ENCODE results near the gene FAM83F.

The FAM83F gene

DNA sequence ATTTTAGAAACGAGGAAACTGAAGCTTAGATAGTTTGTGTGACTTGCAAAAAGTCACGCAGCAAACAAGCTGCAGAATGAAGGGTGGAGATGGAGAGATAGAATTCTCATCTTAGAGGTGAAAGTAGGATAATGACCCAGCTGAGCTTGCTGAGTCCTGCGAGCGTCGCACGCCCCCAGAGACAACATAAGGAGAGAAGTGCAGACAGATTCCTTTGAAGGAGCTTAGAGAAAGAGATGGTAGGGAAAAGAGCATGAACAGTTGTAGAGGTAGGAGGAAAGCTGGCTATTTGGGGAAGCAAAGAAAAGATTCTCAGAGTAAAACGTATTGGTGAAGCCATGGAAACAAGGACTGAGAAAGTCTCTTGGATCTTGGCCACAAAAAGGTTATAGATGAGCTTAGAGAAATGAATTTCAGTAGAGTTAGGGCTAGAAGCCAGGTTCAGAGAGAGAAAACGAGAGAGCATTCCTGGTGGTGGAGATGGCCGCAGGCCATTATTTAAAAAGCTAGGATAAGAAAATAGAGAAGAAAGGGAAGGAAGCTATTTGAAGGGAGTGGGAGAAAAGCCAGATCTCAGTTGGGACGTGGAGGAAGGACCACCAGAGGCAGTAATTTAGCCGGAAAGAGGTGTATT, 44.8 kb downstream of the FAM83F start:
- DNase-seq = no peak

DNA sequence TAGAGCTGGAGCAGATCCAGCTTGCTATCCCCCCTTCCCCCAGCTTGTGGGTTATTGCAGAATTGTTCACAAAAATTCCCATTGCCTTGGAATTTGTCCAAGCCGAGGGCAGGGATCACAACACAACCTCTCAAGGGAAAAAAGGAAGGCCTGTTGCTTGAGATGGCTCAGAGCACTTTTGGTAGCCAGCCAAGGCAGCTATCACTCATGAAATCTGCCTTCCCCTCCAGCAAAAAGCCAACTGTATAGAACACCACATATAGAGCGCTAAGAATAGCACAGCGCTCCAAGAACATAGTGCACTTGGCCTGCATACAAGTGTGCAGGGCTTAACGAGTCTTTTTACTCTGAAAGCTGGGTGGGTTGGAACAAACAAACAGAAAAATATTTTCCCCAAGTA, 46.2 kb downstream of the FAM83F start:
- peak; percentile 66 for DNase-seq

DNA sequence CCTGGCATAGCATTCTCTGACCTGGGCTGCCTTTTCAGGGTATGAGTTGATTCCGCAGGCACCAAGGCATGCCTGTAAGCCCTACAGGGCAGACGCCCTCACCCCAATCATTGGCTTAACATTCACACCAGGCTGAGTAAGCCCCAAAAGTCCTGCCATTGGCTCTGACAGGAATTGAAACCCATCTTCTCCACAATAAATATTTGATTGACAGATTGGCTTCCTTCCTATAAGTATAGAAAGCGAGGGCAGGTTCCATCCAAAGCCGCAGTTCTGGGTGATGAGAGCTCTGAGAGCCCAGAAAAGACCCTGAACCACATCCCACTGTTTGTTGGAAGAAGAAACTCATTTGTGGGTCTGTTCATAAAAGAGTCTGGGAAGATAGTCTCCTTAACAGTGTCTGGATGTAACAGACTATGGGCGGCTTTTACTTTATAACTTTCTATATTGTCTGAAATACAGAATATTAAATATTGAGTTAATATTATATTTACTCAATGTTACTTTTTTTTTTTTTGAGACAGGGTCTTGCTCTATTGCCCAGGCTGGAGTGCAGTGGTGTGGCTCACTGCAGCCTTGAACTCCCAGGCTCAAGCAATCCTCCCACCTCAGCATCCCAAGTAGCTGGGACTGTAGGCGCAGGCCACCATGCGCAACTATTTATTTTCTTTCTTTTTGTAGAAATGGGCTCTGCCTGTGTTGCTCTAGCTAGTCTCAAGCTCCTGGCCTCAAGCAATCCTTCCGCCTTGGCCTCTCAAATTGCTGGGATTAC, 46.8 kb downstream of the FAM83F start:
- DNase-seq = no peak

DNA sequence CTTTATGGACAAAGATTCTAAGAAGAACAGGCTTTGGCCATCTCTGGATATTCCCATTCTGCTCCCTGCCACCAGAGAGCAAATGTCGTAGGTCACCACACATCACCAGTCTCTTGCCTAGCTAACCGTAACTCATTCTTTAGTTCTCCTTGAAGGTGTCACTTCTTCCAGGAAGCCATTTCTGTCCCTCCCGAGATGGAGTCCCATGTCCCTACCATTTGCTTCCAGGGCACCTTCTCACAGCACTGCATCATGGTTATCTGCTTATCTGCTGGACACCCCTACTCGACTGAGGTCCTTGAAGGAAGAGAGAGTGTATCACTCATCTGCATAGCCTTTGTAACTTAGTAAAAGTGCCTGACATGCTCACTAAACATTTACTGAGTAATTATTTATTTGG, 47.6 kb downstream of the FAM83F start:
- no peak for DNase-seq

DNA sequence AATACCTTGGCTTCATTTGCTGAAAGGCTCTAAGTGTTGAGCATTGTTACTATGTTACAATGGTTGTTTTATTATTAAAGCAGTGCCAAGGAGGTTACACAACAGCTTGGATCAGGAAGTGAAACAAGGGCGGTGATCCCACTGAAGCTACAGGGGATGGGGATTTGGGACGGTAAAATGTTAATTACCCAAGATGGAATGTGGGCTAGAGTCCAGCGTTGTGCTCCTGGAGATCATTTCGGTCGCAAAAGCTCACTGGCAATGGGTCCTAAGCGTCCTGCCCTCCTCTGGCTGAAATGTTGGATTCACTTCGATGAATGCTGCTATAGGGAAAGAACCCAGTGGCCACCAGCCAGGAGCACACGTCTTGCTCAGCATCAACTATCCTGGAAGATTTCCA, 48.3 kb downstream of the FAM83F start:
- DNase-seq = no peak

DNA sequence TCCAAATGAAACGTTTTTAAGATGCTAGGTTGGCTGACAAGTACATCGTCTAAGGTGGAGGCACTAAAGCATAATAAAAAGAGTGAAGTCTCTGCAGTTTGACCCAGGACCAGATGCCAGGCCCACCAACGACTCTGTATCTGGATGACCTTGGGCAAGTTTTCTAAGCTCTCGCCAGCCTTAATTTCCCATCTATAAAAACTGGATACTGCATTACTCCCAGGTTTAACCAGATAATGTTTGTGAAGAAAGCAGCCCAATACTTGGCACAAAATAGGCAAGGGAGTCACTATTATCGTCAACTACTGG, 49.0 kb downstream of the FAM83F start:
- DNase-seq = no peak

DNA sequence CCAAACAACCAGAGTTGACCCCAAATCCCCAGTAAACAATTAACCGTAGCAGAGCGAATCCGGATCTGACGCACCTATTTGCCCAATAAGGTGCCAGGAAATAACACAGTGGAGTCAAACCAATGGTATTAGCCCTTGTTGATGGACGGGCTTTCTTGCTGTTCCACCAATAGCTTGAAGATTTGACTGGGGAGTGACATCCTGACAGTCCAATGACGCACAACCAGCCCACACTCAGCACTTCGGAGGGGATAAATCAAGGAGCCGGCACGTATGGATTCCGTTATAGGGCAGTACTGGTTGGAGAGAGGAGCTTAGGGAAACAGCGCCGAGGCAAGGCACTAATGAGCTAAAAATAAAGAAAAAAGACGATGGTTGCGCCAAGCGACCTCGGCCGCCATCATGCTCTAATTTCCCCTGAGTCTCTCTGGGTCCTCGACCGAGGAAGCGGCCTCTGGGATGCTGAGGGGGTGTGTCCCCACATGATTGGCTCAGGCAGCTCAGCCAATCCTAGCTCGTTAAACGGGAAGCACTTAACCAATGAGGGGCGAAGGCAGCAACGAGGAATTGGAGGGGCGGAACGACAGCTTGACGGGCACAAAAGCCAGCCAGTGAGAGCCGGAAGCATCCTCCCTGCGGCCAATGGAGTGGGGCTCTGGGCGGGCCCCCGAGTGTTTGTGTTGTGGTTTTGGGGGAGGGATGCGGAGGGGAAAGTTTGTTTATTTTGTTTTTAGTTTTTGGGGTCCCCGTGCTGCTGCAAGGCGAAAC, 49.5 kb downstream of the FAM83F start:
- peak; percentile 98 for DNase-seq

DNA sequence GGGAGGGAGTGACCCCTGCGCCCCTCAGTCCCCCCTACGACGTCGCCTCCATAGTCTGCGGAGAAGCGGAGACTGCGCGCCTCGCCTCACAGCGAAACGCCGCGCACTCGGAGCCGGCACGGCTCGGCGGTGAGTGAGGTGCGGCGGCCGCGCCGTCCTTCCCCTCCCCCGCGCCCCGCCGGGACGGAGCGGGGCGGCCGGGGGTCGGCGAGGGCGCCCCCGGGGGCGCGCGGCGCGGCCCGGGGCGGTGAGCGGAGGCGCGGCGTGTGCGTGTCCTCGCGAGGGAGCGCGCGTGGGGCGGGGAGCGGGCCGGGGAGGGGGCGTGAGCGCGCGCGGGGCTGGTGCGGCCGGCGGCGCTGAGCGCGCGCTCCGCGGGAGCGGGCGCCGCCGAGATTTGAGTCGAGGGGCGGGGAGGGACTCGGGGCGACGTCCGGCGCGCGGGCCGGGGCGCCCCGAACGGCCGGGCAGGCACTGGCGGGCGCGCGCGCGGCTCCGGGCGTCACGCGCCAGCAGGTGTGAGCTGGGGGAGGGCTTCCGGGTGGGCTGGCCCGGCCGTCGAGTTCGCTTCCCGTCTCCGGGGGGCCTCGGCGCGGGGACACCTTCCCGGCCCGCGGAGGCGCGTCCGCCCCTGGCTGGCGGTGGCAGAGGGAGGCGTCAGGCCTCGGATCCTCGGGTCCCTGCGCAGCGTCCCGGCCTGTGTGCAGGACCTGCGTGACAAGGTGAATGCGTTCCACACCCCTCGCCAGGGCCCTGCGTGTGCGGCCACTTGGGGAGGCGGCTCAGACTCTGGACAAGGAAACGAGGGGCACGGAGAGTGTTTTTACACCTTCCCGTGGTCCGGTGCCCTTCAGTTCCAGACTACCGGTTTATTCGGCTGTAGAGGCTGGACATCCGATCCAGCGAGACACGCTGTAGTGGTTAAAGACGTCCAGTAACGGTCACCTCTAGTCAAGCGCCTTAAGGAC, 50.4 kb downstream of the FAM83F start:
- DNase-seq = peak; percentile 71

DNA sequence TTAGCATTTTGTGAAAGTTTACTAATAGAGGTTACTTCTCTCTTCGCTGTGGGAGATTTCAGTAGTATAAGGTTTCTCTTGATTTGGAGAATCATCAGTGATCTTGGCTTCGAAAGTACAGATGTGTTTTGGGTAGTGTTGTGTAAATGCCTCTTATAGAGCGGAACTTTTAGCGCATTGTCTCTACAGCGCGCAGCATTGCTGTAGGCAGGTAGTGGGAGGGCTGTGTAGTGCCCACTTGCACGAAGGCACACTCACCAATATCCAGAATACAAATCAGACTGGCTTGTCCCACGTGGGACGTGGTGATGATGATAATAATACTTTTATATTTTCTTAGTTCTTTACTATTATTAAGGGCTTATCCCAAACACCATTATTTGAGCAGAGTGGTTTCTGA, 51.4 kb downstream of the FAM83F start:
- DNase-seq = no peak

DNA sequence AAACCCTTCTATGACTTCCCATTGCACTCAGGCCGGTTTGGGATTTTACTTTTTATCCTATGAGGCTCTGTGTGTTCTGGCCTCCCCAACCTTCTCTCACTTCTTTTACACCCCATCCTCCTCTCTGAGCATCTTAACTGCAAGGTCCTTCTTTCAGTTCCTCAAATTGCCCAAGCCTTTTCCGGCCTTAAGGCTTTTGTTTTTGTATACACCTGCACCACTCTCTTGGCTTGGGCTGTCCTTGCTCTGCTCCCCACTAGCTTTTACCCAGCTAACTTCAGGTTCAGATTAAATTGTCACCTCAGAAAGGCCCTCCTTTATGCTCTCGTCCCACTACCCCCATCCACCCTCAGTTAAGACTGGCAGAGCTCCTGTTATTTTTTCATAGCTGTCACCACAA, 55.5 kb downstream of the FAM83F start:
- DNase-seq = peak; percentile 93

DNA sequence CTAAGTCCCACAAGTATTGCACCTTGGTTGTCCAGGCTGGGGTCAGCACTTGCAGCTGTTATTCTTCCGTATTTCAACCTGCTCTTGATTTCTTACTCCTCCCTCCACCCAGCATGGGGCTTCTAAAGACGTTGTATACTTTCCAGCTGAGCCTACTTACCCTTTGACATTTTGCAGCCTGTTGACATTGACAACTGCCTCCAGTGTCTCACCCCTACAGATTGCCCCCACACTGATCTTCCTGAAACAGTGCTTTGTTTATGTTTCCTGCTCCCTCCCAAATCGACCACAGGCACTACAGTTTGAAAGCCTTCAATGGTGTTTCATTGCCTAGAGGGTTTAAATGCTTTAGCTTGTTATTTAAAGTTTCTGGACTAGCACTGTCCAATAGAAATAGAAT, 56.6 kb downstream of the FAM83F start:
- peak; percentile 64 for DNase-seq

DNA sequence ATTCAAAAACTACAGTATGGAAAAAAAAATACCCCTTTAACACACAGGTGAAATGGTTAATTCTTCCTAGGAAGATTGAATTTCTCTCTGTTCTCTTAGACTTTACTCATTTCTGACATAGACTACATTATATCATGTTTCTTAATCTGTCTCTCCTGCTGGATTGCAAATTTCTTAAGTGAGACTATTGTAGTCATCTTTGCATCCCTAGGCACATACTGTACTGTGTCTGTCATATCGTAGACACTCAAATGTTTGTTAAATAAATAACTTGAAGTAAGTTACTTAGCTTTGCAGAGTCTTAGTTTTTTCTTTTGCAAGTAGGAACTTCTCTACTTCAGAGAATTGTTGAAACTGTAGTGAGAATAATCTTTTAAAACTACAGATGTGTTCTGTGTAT, 58.7 kb downstream of the FAM83F start:
- no peak for DNase-seq

DNA sequence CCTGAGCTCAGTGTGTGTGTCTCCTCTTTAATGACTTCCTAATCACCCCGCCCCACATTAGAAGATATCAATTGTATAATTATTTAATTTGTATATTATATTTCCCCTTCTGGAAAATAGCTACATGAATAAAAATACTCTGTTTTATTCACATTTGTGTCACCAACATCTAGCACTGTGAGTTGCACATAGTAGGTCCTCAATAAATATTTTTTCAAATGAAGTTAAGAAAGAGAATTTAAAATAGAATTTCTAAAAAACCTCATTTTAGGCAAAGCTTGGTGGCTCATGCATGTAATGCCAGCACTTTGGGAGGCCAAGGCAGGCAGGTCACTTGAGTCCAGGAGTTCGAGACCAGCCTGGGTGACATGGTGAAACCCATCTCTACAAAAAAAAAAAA, 59.7 kb downstream of the FAM83F start:
- no peak for DNase-seq

DNA sequence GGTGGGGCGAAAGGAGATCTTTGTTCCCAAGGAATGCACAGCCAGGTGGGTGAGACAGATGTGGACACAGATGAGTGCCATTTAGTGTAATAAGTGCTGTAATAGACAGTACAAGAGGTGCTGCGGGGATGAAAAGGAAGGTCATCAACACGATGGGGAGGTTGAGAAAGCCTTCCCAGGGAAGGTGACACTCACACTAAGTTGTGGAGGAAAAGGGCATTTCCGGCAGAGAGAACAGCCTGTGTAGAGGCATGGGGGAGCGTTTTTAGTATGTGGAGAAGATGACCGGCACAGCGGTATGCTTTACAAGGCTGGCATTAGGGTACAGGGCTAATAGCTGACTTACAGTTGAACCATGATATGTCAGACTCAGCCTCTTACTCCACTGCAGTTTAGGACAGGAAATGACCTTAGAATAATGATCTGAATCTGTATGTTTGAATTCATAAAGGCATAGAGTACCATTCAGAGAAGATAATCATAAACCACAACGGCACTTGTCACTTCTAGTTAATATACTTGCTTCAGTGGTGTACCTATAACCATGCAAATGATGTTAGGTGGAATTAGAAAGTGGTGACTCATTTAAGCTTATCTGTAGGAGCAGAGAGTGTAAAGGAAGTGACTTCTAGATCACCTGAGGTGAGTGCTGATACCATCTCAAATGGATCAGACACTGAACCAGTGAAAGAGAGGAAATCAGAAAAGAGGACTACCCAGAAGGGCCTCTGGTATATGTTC, 60.6 kb downstream of the FAM83F start:
- no peak for DNase-seq

DNA sequence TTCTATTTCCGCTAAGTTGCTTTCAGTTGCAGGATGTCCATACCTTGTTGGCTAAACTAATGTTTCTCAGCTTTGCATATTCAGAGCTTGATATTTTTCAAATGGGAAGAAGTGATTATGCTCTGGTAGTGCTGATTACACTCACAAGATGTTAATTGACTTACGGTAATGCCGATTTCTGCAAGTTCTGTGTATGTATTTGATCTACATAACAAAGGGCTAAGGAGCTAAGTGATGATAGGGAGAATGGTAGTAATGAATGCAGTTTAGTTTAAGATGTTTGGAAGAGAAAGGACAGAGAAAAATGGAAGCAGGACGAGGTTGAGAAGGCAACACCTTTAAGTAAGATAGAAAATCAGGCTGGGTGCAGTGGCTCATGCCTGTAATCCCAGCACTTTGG, 61.4 kb downstream of the FAM83F start:
- no peak for DNase-seq

DNA sequence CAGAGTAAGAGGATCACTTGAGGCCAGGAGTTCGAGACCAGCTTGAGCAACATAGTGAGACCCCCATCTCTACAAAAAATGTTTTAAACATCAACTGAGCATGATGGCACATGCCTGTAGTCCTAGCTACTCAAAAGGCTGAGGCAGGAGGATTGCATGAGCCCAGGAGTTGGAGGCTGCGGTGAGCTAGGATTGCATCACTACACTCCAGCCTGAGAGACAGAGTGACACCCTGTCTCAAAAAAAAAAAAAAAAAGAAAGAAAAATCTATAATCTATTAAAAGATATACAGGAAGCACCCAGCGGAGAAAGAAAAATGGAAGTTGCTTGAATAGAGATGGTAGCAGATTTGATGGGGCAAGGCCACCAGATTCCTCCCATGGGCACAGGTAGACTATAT, 61.8 kb downstream of the FAM83F start:
- DNase-seq = no peak

DNA sequence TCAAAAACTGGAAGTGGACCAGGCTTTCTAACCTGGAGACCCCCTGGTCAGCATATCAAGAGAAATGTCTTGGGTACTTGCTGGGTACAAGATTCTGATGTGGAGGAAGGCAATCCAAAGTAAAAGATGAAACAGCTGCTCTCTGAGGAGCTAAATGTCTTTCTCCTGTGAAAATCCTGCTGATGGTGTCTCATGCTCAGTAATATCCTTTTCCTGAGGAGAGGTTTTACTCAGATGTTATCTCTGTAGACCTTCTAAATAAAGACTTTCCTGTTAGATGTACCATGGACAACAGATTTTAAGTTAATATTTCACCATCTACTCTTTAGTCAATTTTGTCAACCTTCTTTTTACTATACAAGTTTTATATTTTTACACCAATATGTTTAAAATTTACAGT, 62.9 kb downstream of the FAM83F start:
- no peak for DNase-seq

DNA sequence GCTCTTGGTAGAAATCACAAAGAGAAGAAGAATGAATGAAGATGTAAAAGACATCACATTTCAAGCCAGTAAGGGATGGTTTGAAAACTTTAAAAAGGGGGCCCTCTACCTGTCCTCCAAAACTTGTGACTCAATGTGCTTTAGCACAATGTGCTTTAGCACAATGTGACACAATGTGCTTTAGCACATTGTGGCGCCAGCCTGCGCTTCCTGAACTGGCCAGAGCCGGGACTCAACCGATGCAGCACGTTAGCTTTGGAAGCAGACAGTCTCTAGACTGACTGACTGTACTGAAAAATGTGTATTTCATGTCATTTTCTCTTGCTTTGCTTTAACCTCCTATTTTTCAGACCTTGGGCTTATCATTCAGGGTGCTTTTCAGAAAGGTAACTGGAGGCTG, 63.5 kb downstream of the FAM83F start:
- no peak for DNase-seq

DNA sequence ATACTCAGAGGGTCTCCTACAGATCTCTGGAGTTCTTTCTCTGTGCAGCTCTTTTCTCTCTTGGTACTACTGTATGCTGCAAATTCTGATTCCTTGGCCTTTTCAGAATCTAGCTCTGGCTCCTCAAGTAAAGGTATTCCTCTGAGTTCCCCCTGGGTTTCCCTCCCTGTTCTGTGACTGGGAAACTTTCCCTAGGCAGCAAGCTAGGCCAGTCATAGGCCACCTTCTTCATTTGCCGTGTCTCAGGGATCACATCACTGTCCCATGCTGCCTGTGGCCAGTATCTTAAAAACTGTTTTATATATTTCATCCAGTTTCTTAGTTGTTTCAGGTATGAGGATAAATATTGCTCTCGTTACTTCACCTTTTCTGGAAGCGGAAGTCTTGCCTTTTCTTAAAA, 71.2 kb downstream of the FAM83F start:
- DNase-seq = no peak

DNA sequence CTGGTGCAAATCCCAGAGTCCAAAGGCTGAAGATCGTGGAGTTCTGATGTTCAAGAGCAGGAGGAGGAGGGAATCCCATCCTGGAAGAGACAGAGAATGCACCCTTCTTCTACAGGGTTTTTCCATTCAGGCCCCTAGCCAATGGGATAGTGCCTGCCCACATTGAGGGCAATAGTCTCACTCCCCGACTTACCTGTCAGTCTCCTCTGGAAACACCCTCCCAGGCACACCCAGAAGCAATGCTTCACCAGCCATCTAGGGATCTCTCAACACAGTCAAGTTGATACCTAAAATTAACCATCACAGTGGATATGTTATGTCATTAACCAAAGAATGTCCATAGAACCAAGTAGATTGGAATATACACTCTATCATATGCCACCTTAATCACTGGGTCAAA, 72.9 kb downstream of the FAM83F start:
- DNase-seq = no peak

DNA sequence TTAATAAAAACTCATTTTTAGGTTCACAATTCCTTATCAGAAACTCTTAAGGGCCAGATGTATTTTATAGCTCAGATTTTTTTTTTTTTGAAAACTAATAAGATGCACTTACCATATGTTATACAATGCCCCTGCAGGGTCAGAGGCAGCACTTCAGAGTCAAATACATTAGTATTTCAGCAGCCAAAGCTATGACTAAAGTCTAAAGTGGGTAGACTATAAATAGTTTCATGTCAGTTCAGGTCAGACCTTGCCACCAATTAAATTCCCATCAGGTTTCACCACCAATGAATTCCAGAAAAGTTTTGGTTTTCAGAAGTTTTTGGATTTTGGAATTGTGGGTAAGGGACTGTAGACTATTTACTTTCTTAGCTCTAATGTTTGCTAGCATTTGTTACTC, 75.9 kb downstream of the FAM83F start:
- no peak for DNase-seq

DNA sequence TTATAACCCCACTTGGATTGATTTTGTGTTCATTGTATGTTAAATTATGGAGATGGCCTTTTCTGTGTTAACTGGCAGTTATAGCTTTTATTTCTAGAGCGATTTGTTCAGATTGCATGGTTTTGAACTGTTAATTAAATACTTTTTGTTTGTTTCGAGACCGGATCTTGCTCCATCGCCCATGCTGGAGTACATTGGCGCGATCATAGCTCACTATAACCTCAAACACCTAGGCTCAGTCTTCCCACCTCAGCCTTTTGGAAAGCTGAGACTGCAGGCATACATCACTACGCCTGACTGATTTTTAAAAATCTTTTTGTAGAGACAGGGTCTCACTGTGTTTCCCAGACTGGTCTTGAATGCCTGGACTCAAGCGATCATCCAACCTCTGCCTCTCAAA, 77.0 kb downstream of the FAM83F start:
- DNase-seq = no peak
